HEK293T (cell line): ENCODE results near the gene TMEM132D.
"Not testable (repeated sequence)": the region's sequence is repeated elsewhere in the genome, so short reads cannot be mapped to it uniquely, and the experiment has no call there.

ENCODE experiments used
- CTCF ChIA-PET: fragments of 350-600 bp; formaldehyde crosslinking; extraction: SDS; loops from one replicate; lab custom pipeline; 2021; ENCODE audit warnings: antibody characterized with exemption, inconsistent platforms; lab: Yijun Ruan, JAX
- POLR2A ChIA-PET: fragments of 350-600 bp; formaldehyde crosslinking; extraction: SDS; loops from one replicate; lab custom pipeline; 2020; ENCODE audit warnings: antibody characterized with exemption, inconsistent platforms; lab: Yijun Ruan, JAX
- DNase-seq: peaks from one replicate; pipeline ENCODE4 v3.0.0; 2012; ENCODE audit warnings: mixed read lengths; ENCODE audit errors: extremely low spot score
- ARNT ChIP-seq: fragments of 450-650 bp; IDR thresholded peaks from 2 replicates; pipeline ENCODE4 v1.6.1; 2017; ENCODE audit warnings: mild to moderate bottlenecking
- BHLHE40 ChIP-seq: fragments of 450-650 bp; IDR thresholded peaks from 2 replicates; pipeline ENCODE4 v1.6.1; 2016; ENCODE audit warnings: mild to moderate bottlenecking, moderate library complexity, borderline replicate concordance
- CTBP1 ChIP-seq: fragments of 450-650 bp; IDR thresholded peaks from 2 replicates; pipeline ENCODE4 v1.6.1; 2016; ENCODE audit warnings: borderline replicate concordance
- ELF4 ChIP-seq: fragments of 450-650 bp; IDR thresholded peaks from 2 replicates; pipeline ENCODE4 v1.6.1; 2017; ENCODE audit warnings: antibody characterized with exemption
- FOXA1 ChIP-seq: fragments of 450-650 bp; IDR thresholded peaks from 2 replicates; pipeline ENCODE4 v1.6.1; 2016; ENCODE audit warnings: mild to moderate bottlenecking
- FOXK2 ChIP-seq: fragments of 450-650 bp; IDR thresholded peaks from 2 replicates; pipeline ENCODE4 v1.6.1; 2016; ENCODE audit warnings: mild to moderate bottlenecking
- FOXM1 ChIP-seq: fragments of 450-650 bp; IDR thresholded peaks from 2 replicates; pipeline ENCODE4 v1.6.1; 2017; ENCODE audit warnings: mild to moderate bottlenecking, borderline replicate concordance
- HDGF ChIP-seq: fragments of 450-650 bp; IDR thresholded peaks from 2 replicates; pipeline ENCODE4 v1.6.1; 2017; ENCODE audit warnings: antibody characterized with exemption, borderline replicate concordance
- L3MBTL2 ChIP-seq: fragments of 450-650 bp; conservative IDR thresholded peaks from 2 replicates; pipeline ENCODE4 v1.6.1; 2016; ENCODE audit warnings: mild to moderate bottlenecking
- LEF1 ChIP-seq: fragments of 450-650 bp; IDR thresholded peaks from 2 replicates; pipeline ENCODE4 v1.6.1; 2017; ENCODE audit warnings: mild to moderate bottlenecking, borderline replicate concordance
- NFRKB ChIP-seq: fragments of 450-650 bp; IDR thresholded peaks from 2 replicates; pipeline ENCODE4 v1.6.1; 2016; ENCODE audit warnings: mild to moderate bottlenecking, moderate library complexity
- PKNOX1 ChIP-seq: fragments of 450-650 bp; IDR thresholded peaks from 2 replicates; pipeline ENCODE4 v1.6.1; 2016
- SP1 ChIP-seq: fragments of 450-650 bp; IDR thresholded peaks from 2 replicates; pipeline ENCODE4 v1.6.1; 2017
- SUZ12 ChIP-seq: fragments of 450-650 bp; IDR thresholded peaks from 2 replicates; pipeline ENCODE4 v1.6.1; 2016; ENCODE audit warnings: mild to moderate bottlenecking
- TARDBP ChIP-seq: fragments of 450-650 bp; IDR thresholded peaks from 2 replicates; pipeline ENCODE4 v1.6.1; 2016
- ZNF384 ChIP-seq: fragments of 450-650 bp; IDR thresholded peaks from 2 replicates; pipeline ENCODE4 v1.6.1; 2016

The TMEM132D gene

GRCh38 chr12:129540249-129540648 is 363.6 kb downstream of the TMEM132D start:
- TF ChIP-seq TARDBP (no peak), FOXA1 (no peak), ZNF384 (no peak), ELF4 (no peak), BHLHE40 (no peak), SP1 (no peak), ARNT (no peak), FOXM1 (no peak), FOXK2 (no peak), CTBP1 (no peak), LEF1 (no peak)
- DNase-seq = no peak
- ChIA-PET CTCF (no interaction called here), POLR2A (no interaction called here)

DNA sequence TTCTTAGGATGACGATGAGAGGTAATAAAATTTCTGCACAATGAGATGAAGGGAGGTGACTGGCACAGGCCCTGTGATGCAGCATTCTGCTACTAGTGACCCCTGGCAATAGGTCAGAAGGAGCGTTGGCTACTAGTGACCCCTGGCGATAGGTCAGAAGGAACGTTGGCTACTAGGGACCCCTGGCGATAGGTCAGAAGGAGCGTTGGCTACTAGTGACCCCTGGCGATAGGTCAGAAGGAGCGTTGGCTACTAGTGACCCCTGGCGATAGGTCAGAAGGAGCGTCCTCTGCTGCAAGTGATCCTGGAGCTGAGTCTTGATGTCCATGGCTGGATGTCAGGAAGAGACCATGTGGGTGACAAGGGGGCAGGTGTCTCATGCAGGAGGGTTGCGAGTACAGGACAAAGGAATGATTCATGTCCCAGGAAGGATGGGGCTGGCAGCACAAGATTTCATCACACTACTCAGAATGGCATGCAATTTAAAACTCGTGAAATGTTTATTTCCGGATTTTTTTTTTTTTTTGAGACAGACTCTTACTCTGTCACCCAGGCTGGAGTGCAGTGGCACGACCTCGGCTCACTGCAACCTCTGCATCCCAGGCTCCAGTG is 365.0 kb downstream of the TMEM132D start:
- not testable (repeated sequence) for DNase-seq

GRCh38 chr12:129538137-129538536 is 365.7 kb downstream of the TMEM132D start:
- CTCF ChIA-PET = no interaction called here
- no peak for DNase-seq
- POLR2A ChIA-PET = no interaction called here
- TF ChIP-seq HDGF (no peak), ZNF384 (no peak), LEF1 (no peak), SUZ12 (no peak), L3MBTL2 (no peak), SP1 (no peak), TARDBP (no peak), FOXM1 (no peak), FOXA1 (no peak), ELF4 (no peak), CTBP1 (no peak), FOXK2 (no peak)

More for the DNA sequence above, 365.0 kb downstream of the TMEM132D start:
- CTCF ChIA-PET, POLR2A ChIA-PET: not testable (repeated sequence)

GRCh38 chr12:129534966-129535750 is 368.7 kb downstream of the TMEM132D start:
- ChIA-PET POLR2A (no interaction called here), CTCF (no interaction called here)
- no peak for DNase-seq
- no peak for TF ChIP-seq ELF4
- no peak for TF ChIP-seq ZNF384
- no peak for TF ChIP-seq L3MBTL2
- no peak for TF ChIP-seq HDGF
- no peak for TF ChIP-seq SUZ12
- TF ChIP-seq LEF1 = no peak
- no peak for TF ChIP-seq CTBP1
- TF ChIP-seq FOXA1 = no peak
- TF ChIP-seq FOXM1 = no peak
- no peak for TF ChIP-seq BHLHE40
- TF ChIP-seq FOXK2 = no peak
- no peak for TF ChIP-seq NFRKB
- TF ChIP-seq PKNOX1 = no peak
- no peak for TF ChIP-seq TARDBP
- no peak for TF ChIP-seq ARNT
- TF ChIP-seq SP1 = no peak

DNA sequence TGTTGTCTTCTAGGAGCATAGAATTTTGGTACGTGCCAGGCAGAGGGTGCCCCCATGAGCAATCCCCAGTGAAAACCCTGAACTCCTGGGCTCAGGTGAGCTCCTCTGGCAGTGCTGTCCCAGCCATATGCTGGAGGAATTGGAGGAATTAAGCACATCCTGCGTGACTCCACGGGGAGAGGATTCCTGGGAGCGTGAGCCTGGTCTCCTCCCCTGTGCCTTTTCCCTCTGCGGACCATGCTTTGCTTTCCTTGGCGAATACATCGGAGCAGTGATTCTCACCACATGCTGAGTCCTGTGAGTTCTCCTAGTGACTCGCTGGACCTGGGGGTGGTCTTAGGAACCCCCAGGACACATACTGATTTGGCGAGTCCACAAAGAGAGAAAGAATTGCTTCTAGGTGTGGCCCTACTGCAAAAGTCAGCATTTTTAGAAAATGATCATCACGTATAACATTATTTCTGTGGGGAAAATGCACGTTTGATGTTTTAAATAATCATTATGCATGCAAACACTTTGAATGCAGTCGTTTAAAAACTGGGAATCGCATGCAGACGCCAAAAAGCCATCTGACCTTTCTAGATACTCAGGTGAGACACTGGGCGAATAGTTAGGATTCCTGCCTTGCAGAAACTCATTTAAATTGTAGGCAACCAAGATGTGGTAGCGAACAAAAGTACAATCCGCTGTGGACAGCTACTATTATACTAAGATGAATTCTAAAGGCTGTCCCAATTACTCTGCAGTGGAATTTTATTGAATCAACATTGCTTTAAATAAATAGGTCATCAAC is 370.9 kb downstream of the TMEM132D start:
- CTCF ChIA-PET = no interaction called here
- POLR2A ChIA-PET = no interaction called here
- no peak for TF ChIP-seq SP1
- TF ChIP-seq CTBP1 = no peak
- TF ChIP-seq L3MBTL2 = no peak
- TF ChIP-seq HDGF = no peak
- no peak for DNase-seq

DNA sequence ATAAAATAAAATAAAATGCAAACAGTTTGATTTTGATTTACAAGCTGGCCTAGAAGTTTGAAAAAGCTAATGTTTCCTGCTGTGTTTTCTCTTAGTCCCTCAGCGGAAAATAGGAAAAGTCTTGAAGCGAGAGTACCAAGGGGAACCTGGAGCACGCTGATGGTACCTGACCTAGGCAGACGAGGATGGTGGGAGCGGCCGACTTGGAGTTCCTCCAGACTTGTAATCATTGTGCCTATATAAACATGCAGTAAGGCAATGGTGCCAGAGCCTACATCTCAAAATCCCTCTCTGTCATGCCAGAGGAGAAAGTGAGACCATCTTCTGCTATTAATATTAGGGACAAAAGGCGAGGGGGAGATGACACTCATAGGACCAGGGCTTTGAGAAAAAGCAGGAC is 371.7 kb downstream of the TMEM132D start:
- no peak for TF ChIP-seq NFRKB
- TF ChIP-seq FOXK2 = no peak
- no peak for TF ChIP-seq HDGF
- no peak for TF ChIP-seq L3MBTL2
- no peak for TF ChIP-seq FOXA1
- TF ChIP-seq CTBP1 = no peak
- no peak for TF ChIP-seq TARDBP
- no peak for TF ChIP-seq ZNF384
- no peak for TF ChIP-seq ARNT
- no peak for TF ChIP-seq BHLHE40
- TF ChIP-seq PKNOX1 = no peak
- TF ChIP-seq ELF4 = no peak
- TF ChIP-seq LEF1 = no peak
- TF ChIP-seq SUZ12 = no peak
- TF ChIP-seq SP1 = no peak
- no peak for TF ChIP-seq FOXM1
- DNase-seq = no peak
- ChIA-PET POLR2A (no interaction called here), CTCF (no interaction called here)
